D721Med (cell line): ENCODE results near the gene OTUB1.

Source experiments
- DNase-seq: peaks from one replicate; pipeline ENCODE4 v3.0.0; 2011; ENCODE audit warnings: low spot score; ENCODE audit not compliant: insufficient read length
- FAIRE-seq: peaks from 2 replicates; lab custom pipeline; 2011; peaks lifted over from hg19 to GRCh38; lab: Jason Lieb, UNC
- CTCF ChIP-seq: IDR thresholded peaks from 2 replicates; pipeline ENCODE4 v1.5.1; 2012; ENCODE audit warnings: mild to moderate bottlenecking, control low read depth; ENCODE audit not compliant: insufficient read depth; ENCODE audit errors: missing control alignments

Gene OTUB1

GRCh38 chr11:63986156-63986931 lies at the start of gene OTUB1:
Gene OTUB1 (plus strand): TSS chr11:63986438. CDS start chr11:63986457, 19 bp downstream.
- no peak for TF ChIP-seq CTCF
- DNase-seq (peak; percentile 97), FAIRE-seq (no peak)

GRCh38 chr11:63937713-63938478 lies 48.3 kb upstream of the OTUB1 start:
- FAIRE-seq (no peak), DNase-seq (no peak)
- TF ChIP-seq CTCF = no peak

- no peak for TF ChIP-seq CTCF
- FAIRE-seq = no peak
- peak; percentile 84 for DNase-seq
Observed at GRCh38 chr11:63938479-63939396, 47.5 kb upstream of the OTUB1 start, which contains the start of gene NAA40. Gene NAA40 (plus strand): TSS chr11:63939002. CDS start chr11:63939097, 95 bp downstream.

GRCh38 chr11:63939397-63939891 lies 46.8 kb upstream of the OTUB1 start:
- DNase-seq = no peak
- FAIRE-seq = no peak
- TF ChIP-seq CTCF = no peak

- FAIRE-seq = no peak
- no peak for DNase-seq
- TF ChIP-seq CTCF = no peak
Observed at GRCh38 chr11:63940786-63941185, 45.5 kb upstream of the OTUB1 start.

- no peak for FAIRE-seq
Observed at GRCh38 chr11:63941901-63942300, 44.3 kb upstream of the OTUB1 start.

More at GRCh38 chr11:63941901-63942300, 44.3 kb upstream of the OTUB1 start:
- TF ChIP-seq CTCF = no peak
- no peak for DNase-seq
